ENCODE measurements around the gene PAIP2. TPM values are rescaled to one million over a fixed set of nuclear protein-coding genes. Genes with fewer than 3 reads are reported as not detected.
"Not testable (repeated sequence)": the region's sequence is repeated elsewhere in the genome, so short reads cannot be mapped to it uniquely, and the experiment has no call there.

Gene PAIP2
- total and polyA plus RNA-seq, 2 experiments from 2014 or later: 65.3 to 77.5 TPM

DNA sequence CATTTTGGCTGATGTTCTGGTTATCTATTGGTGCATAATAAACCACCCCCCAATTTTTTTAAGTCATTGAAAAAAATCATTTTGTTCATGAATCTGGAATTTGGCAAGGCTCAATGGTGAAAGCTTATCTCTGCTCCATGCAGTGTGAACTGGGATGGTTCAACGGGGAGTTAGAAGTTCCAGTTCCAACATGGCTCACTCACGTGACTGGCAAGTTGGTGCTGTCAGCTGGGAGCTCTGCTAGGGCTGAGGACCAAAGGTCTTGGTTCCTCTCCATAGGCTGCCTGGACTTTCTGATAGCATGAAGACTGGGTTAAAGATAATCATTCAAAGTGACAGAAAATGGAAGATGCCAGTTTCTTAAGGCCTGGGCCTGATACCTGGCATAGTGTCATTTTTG, 65.3 kb downstream of the PAIP2 start:
- no peaks in the 10 kb centered on the region for H4K20me1 ChIP-seq (ENCODE audit: insufficient read depth, poor library complexity, severe bottlenecking)
- H3K4me2 ChIP-seq: no peak overlapping the region
- H3K79me2 ChIP-seq: no peaks in the 10 kb centered on the region
- no peaks in the 10 kb centered on the region for H3K36me3 ChIP-seq (replicated peaks; ENCODE audit: insufficient read depth, low read depth)
- no peak for DNase-seq (ENCODE audit: low spot score)
- H3K4me3 ChIP-seq: no peak overlapping the region
- H3K9me3 ChIP-seq (ENCODE audit: low read depth): no peaks in the 10 kb centered on the region
- no peak overlapping the region for H2AFZ ChIP-seq
- TF ChIP-seq EZH2 (IDR thresholded peaks at IDR 0.05; ENCODE audit: borderline replicate concordance) (no peak), EZH2phosphoT487 (IDR thresholded peaks at IDR 0.05; ENCODE audit: low read depth, severe bottlenecking, unreplicated experiment) (no peak)
- TF ChIP-seq, protein P1, sequence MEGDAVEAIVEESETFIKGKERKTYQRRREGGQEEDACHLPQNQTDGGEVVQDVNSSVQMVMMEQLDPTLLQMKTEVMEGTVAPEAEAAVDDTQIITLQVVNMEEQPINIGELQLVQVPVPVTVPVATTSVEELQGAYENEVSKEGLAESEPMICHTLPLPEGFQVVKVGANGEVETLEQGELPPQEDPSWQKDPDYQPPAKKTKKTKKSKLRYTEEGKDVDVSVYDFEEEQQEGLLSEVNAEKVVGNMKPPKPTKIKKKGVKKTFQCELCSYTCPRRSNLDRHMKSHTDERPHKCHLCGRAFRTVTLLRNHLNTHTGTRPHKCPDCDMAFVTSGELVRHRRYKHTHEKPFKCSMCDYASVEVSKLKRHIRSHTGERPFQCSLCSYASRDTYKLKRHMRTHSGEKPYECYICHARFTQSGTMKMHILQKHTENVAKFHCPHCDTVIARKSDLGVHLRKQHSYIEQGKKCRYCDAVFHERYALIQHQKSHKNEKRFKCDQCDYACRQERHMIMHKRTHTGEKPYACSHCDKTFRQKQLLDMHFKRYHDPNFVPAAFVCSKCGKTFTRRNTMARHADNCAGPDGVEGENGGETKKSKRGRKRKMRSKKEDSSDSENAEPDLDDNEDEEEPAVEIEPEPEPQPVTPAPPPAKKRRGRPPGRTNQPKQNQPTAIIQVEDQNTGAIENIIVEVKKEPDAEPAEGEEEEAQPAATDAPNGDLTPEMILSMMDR (IDR thresholded peaks at IDR 0.05; ENCODE audit: poor library complexity): no peak
- 88% methylated on average over 2 of the region's 2 CpGs for WGBS (ENCODE audit: low lambda C conversion rate, missing lambda C conversion rate)
- H3K4me1 ChIP-seq (ENCODE audit: insufficient read depth): peaks cover 6% of the 10 kb centered on the region
- no peaks in the 10 kb centered on the region for H3K27me3 ChIP-seq
- no peak overlapping the region for H3K27ac ChIP-seq
- H3K9me2 ChIP-seq (replicated peaks; ENCODE audit: insufficient read depth): no peaks in the 10 kb centered on the region

DNA sequence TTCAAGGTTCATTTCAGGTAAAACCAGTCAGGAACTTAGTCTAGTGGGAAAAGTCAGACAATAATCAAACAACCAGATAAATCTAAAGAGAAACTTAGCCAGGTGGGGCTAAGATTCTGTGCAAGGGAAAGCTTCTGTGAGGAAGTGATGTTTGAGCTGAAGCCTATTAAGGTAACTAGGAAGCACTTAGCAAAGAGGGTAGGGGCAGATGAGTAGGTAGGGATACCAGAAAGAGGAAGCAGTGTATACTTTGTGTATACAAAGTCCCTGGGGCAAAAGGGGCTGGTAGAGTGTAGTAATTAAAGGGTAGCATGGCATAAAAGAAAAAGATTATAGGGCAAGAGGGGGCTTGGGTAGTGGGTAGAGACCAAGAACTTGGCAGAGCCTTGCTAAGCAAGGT, 65.9 kb downstream of the PAIP2 start:
- Histone ChIP-seq H4K20me1 (ENCODE audit: insufficient read depth, poor library complexity, severe bottlenecking) (no peaks in the 10 kb centered on the region), H3K27ac (no peak overlapping the region), H3K9me2 (replicated peaks; ENCODE audit: insufficient read depth) (no peaks in the 10 kb centered on the region), H2AFZ (no peak overlapping the region), H3K36me3 (replicated peaks; ENCODE audit: insufficient read depth, low read depth) (no peaks in the 10 kb centered on the region), H3K4me1 (ENCODE audit: insufficient read depth) (peaks cover 6% of the 10 kb centered on the region), H3K4me2 (no peak overlapping the region), H3K79me2 (no peaks in the 10 kb centered on the region), H3K9me3 (ENCODE audit: low read depth) (no peaks in the 10 kb centered on the region), H3K27me3 (no peaks in the 10 kb centered on the region), H3K4me3 (no peak overlapping the region)
- DNase-seq (ENCODE audit: low spot score): no peak
- TF ChIP-seq, protein P1 (IDR thresholded peaks at IDR 0.05; ENCODE audit: poor library complexity): no peak
- TF ChIP-seq EZH2phosphoT487 (IDR thresholded peaks at IDR 0.05; ENCODE audit: low read depth, severe bottlenecking, unreplicated experiment) (no peak), EZH2 (IDR thresholded peaks at IDR 0.05; ENCODE audit: borderline replicate concordance) (no peak)

DNA sequence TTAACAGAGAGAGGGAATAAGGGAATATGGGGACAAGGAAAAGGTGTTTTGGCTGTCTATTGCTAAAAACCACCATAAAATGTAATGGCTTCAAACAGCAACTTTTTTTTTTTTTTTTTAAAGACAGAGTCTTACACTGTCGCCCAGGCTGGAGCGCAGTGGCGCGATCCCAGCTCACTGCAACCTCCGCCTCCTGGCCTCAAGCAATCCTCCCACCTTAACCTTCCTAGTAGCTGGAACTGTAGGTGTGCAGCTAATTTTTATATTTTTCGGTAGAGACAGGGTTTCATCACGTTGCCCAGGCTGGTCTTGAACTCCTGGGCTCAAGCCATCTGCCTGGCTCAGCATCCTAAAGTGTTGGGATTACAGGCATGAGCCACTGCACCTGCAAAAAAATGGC, 66.5 kb downstream of the PAIP2 start:
- Histone ChIP-seq H3K36me3 (replicated peaks; ENCODE audit: insufficient read depth, low read depth) (no peaks in the 10 kb centered on the region), H3K4me1 (ENCODE audit: insufficient read depth) (peaks cover 6% of the 10 kb centered on the region), H3K4me3 (no peak overlapping the region), H3K27ac (no peak overlapping the region), H2AFZ (no peak overlapping the region), H3K4me2 (no peak overlapping the region), H3K27me3 (no peaks in the 10 kb centered on the region), H3K9me3 (ENCODE audit: low read depth) (no peaks in the 10 kb centered on the region), H4K20me1 (ENCODE audit: insufficient read depth, poor library complexity, severe bottlenecking) (no peaks in the 10 kb centered on the region), H3K79me2 (no peaks in the 10 kb centered on the region), H3K9me2 (replicated peaks; ENCODE audit: insufficient read depth) (no peaks in the 10 kb centered on the region)
- TF ChIP-seq EZH2phosphoT487 (IDR thresholded peaks at IDR 0.05; ENCODE audit: low read depth, severe bottlenecking, unreplicated experiment) (no peak), EZH2 (IDR thresholded peaks at IDR 0.05; ENCODE audit: borderline replicate concordance) (no peak)
- TF ChIP-seq, protein P1 (IDR thresholded peaks at IDR 0.05; ENCODE audit: poor library complexity): no peak
- WGBS (ENCODE audit: low lambda C conversion rate, missing lambda C conversion rate): 97% methylated on average over 7 of the region's 7 CpGs
- DNase-seq (ENCODE audit: low spot score): no peak

DNA sequence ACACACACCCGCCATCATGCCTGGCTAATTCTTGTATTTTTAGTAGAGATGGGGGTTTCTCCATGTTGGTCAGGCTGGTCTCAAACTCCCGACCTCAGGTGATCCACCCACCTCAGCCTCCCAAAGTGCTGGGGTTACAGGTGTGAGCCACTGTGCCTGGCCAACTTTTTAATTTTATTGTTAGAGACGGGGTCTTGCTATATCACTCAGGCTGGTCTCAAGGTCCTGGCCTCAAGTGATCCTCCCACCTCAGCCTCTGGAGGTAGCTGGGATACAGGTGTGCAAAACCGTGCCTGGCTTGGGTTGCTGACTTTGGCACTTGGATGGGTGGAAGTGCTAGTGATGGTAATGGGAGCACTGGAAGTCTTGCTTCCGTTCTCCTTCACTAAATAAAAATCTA, 67.5 kb downstream of the PAIP2 start:
- H3K27me3 ChIP-seq; H3K4me1 ChIP-seq (ENCODE audit: insufficient read depth); H3K36me3 ChIP-seq (replicated peaks; ENCODE audit: insufficient read depth, low read depth); H2AFZ ChIP-seq; H3K79me2 ChIP-seq; H3K9me2 ChIP-seq (replicated peaks; ENCODE audit: insufficient read depth); H4K20me1 ChIP-seq (ENCODE audit: insufficient read depth, poor library complexity, severe bottlenecking); H3K27ac ChIP-seq; H3K9me3 ChIP-seq (ENCODE audit: low read depth); H3K4me2 ChIP-seq; H3K4me3 ChIP-seq; DNase-seq (ENCODE audit: low spot score): not testable (repeated sequence)
- 89% methylated on average over 5 of the region's 5 CpGs for WGBS (ENCODE audit: low lambda C conversion rate, missing lambda C conversion rate)
